COLO668 (cell line): ENCODE results near the gene ATP2A2.
"Not testable (repeated sequence)": the region's sequence is repeated elsewhere in the genome, so short reads cannot be mapped to it uniquely, and the experiment has no call there.

ENCODE experiments used
- DNase-seq: peaks from one replicate; lab custom pipeline; 2025; ENCODE audit not compliant: unreplicated experiment; lab: John Stamatoyannopoulos, UW

ATP2A2 gene

DNA sequence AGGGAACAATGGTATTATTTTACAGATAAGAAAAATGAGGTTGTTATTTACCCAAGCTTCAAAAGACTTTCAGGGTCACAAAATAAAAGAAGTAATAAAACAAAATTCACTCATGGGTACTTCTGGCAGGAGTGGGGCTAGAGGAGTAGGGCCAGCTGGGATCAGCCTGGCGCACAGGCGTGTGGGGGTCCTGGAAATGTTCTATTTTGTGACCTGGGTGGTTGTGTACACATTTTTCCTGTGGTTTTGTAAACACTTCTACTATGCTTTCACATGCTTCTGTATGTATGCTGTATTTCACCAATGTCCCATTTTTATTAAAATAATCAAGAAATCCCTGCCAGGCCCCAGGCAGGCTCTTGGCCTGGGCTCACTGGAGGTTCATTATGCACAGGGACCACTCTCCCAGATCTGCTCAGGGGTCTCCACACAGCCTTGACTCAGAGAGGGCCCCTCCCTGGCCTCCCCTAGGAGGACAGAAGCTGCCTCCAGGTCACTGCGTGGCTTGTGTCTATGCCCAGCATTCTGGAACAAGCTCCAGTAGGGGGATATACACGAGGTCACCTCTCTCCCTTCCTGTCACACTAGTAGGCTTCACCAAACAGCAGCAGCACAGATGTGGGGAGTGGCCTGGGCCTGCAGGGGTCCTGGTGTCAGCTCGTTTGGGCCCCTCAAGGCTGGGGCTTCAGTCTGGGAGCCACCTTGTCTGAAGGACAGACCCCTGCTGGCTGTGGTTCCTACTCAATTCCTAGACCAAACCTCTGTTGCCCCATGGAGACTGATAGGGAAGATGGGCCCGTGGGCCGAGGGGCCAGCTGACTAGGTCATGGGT lies 84.7 kb downstream of the ATP2A2 start:
- DNase-seq = no peak

DNA sequence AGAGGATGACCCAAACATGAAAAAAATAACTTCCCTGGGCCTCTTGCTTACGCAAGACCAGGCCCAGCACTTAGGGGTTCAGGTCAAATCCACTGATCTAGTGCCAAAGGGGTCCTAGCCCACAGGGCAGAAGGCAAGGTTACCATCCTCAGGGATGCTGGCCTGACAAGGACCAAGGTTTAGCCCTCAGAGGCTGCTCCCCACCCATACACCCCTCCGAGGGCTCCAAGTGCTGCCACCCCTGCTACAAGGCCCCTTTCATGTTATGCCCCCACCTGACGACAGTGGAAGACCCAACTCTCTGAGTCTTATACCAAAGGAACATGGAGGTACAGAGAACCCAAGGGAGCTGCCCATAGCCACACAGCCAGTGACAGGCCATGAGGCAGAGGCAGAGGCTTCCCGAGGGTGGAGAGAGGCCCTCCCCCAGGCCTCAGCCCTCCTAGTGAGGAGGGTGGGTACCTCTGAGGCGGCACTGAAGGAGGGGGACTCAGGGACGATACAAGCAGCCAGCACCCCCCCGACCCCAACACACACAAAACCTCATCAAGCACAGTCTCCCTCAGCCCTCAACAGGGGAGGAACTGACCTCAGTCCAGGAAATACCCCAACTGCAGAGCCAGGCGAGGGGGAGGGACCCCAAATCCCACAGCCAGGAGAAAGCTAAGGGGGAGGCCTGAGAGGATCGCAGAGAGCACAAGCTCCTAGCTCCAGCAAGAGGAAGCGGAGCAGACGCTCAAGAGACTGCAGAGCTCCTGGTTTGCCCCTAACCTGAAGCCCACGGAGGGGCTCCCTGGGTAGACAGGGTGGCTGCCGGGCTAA lies 85.5 kb downstream of the ATP2A2 start:
- DNase-seq = no peak

DNA sequence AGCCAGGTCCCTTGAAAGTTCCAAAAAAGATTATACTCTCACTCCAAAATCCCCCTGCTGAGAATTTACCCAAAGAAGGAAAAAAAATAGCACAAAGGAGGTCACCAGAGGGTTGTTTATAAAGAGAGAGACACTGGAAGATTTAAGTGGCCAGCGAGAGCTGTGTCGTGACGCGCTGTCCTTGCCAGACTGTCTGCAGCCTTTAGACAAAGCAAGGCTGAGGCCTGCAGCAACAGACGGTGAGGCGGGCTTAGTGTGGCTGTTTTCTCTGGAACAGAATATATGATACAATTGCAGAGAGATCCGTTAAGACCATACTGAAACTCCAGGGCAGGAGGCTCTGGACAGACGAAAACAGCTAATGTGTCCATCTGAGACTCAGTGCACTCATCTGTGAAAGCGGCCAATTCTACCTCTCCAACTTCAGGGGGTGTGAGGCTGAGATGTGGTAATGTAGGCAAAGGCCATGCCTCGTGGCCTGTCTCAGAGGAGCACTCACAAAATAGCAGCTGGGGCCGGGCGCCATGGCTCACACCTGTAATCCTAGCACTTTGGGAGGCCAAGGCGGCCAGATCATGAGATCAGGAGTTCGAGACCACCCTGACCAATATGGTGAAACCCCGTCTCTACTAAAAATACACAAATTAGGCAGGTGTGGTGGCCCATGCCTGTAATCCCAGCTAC lies 86.3 kb downstream of the ATP2A2 start:
- no peak for DNase-seq

DNA sequence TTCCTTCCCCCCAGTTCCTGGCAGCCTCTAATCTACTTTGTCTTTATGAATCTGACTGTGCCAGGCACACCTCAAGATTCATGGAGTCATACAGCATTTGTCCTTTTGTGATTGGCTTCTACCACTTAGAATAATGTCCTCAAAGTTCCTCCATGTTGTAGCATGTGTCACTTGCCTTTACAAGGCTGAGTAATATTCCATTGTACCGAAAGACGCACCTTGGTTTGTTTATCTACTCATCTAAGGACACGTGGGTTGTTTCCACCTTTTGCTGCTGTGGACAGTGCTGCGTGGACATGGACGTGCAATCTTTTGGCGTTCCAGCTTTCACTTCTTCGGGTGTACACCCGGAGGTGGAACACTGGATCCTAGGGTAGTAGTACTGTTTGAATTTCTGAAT lies 88.9 kb downstream of the ATP2A2 start:
- no peak for DNase-seq

DNA sequence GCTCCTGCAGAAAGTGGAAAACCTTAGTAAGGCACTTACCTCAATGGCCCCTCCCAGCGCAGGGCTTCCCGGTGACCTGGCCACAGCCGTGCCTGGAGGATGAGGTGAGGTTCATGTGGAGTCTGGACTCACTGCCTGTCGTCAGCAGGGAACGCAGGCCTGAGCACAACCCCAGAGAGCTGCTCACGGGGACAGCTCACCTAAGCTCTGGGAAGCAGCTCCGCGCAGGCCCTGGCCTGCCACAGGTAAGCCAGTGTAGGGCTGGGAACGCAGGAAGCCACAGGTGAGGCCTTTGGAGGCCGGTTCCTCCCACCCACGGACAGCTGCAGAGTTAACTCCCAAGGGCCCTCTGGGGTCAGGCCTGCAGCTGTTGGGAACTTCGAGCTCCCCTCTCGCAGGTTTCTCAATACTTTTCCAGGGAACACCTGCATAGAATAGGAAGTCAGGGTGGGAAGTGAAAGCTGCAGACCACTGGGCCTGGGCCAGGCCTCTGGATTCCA lies 89.7 kb downstream of the ATP2A2 start:
- no peak for DNase-seq

DNA sequence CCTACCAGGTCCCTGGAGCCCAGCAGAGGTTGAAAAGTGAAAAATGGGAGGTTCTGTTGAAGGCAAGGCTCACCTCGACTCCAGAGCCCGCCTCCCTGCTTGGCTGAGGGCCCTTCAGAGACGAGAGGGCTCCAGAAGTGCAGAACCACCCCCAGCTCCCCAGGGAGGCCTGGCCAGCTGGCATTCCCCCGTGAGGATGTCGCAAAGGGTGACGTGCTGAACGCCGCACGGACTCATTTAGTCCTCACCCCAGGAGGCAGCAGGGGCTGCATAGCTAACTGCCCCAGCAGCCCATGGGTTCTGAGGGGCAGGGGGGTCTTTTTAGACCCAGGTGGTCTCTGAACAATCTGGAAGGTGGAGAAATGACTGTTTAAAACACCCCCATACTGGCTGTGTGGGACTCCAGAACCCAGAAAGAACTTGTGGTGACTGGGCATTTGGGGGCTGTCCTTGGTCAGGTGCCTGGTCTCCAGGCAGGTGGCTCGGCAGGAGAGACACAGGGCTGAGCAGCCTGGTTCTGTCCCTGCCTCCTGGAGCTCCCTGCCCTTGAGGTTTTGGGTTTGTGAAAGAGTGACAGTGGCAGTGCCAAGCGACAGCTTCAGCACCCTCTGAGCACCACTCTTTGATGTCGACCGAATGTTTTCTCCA lies 90.5 kb downstream of the ATP2A2 start:
- no peak for DNase-seq

DNA sequence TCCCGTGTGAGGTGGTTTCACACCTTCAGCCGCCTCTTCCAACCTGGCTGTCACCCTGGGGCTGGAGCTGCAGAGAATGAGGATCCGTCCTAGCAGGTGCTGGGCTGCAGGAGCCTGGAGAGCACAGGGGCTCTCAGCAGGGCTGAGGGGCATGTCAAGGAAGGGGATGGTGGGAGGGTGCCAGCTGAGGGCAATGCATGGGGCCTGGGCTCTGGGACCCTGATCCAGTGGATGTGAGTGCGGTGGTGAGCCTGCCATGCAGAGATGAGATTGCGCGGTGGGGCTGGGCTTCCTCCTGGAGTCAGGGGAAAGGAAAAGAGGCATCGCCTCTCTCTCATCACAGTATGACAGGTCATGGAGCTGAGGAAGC lies 91.0 kb downstream of the ATP2A2 start:
- no peak for DNase-seq

DNA sequence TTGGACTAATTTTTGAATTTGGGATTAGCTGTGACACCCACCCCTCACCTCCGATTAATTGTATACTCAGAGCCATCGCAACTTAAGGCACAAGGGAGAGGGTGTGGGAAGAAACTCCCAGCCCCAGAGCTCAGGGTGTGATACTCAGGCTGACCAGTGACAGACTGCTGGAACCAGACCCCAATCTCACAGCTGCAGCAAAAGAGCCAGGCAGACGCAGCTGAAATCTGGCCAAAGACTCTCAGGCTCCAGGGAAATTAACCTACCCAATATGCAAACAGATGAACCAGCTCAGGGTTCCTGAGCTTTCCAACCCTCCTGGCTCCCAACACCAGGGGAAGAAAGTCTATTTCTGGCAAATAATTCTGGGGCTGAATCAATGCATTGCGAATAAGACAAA lies 92.0 kb downstream of the ATP2A2 start:
- DNase-seq = no peak

DNA sequence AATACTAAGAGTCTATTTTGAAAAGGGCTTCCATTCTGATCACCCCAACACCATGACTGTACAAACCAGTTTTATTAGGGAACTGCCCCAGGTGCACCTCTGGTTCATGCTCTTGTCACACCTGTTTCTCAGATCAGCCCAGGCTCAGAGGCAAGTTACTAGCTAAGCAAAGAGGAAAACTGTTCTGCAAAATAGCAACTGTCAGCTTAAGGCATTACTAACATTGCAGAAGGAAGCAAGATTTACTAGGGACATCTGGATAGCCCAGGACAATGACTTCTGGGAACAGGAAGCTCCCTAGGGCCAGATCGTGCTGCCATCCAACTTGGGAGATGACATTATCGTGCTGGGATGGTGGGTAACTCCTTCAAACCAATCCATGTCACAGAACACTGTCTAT lies 92.4 kb downstream of the ATP2A2 start:
- no peak for DNase-seq

DNA sequence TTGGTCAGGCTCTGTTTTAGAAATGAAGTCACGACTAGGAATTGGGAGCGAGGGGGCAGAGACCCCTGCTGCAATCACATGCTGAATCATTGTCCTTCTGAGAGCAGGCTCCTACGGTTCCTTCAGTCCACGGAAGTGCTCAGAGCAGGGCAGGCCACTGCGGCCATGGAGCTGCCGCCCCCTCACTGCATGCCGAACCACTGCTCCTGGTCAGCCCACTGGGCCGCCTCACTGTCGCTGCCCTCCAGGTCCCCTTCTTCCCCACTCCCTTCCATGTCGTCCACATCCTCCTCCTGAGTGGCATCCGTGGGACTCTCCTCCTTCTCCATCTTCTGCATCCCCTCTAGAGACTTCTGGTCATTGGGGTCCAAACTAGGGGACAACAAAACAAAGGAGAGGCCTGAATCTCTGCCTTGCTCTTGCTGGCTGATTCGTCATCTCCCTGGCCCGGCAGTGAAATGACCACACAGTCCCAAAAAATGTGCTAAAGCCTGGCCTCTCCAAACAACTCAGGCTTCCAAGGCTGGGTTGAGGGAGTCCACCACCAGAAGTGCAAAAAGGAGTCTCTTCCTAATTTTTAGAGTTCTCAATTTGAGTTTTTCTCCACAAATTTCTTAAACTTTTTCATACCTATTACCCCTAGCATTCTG lies 93.0 kb downstream of the ATP2A2 start:
- no peak for DNase-seq

DNA sequence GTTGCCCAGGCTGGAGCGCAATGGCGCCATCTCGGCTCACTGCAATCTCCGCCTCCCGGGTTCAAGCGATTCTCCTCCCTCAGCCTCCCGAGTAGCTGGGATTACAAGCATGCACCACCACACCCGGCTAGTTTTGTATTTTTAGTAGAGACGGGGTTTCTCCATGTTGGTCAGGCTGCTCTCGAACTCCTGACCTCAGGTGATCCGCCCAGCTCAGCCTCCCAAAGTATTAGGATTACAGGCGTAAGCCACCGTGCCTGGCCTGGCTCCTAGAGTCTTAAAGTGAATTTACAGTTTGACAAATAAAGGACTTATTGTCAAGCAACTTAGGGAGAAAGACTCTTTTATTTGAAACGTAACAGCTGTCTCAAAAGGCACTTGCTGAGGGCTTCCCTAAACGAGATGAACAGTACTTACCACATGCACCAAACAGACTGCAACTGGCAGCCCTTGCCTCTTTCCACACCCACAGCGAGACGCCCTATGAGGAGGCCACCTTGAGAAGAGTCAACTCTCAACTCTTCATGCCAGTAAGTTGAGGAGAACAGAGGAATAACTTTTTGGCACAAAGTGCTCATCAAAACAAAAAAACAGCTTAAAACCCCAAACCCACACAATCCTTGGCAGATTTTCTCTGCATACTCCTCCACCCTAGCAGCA lies 97.2 kb downstream of the ATP2A2 start:
- DNase-seq = not testable (repeated sequence)

DNA sequence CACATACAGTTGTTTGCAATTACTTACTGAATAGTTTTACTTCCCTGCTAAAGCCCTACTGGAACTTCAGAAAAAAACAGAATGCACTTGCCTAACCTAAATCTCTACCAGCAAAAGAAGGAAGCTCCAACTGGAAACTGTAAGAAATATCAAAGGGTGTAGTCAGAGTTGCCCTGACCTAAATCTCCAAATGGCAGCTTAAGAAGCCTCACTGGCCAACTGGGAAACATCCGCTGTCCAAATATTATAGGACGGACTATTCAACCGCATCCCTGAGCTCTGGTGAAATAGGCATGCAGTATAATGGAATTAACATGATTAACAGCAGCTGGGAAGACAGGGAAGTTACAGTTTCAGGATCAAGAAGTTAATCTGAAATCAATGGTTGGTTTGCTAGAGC lies 98.2 kb downstream of the ATP2A2 start:
- no peak for DNase-seq

DNA sequence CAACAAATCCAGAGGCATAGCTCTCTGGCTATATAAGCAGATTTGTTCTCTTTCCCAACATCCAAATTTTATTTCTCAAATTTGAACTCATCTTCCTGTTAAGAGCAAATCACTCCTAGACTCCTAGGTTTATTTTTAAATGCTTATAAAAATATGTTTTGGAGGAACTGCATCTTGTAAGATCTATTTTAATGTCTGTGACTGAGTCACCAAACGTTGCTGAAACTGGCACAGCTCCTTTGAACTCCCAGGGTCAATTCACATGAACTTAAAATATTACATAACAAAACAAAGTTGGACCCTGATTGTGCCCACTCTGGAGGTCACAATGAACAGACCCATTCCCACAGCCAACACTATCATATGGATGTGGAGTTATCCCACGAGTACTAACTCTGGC lies 98.6 kb downstream of the ATP2A2 start:
- no peak for DNase-seq

DNA sequence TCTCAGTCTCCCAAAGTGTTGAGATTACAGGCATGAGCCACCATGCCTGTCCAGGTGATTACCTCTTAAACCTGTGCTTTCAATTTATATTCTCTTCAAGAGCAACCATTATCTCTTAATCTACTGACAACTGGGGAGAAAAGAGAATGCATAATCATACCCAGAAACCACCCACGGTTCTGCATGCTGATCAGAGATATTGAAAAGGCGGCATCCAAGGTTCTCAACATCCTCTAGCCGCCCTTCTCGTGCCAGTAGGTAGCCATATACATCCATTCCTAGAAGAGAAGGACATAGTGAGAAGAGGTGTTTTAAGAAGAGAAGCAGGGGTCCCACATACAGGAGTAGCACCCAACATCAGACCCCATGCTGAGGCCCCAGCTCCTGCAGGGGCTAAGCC lies 101.6 kb downstream of the ATP2A2 start:
- no peak for DNase-seq
